H9 (cell line): ENCODE results near the gene IRF6. TPM values are rescaled to one million over a fixed set of nuclear protein-coding genes. Genes with fewer than 3 reads are reported as not detected.

ENCODE experiments used
- DNase-seq: peaks from one replicate; pipeline ENCODE4 v3.0.0-alpha.2; 2017
- H2AFZ ChIP-seq: one replicate; pipeline ENCODE4 v1.6.1; 2013; ENCODE audit warnings: mild to moderate bottlenecking, low read length, control low read depth, moderate library complexity
- H2AK5ac ChIP-seq: 2 replicates; pipeline ENCODE4 v1.6.1; 2013; ENCODE audit warnings: low read length, control low read depth, mixed read lengths; ENCODE audit not compliant: insufficient read length
- H2BK120ac ChIP-seq: one replicate; pipeline ENCODE4 v1.6.1; 2013; ENCODE audit warnings: low read depth, mild to moderate bottlenecking, low read length, control low read depth, inconsistent platforms; ENCODE audit not compliant: poor library complexity, severe bottlenecking
- H2BK12ac ChIP-seq: 2 replicates; pipeline ENCODE4 v1.6.1; 2013; ENCODE audit warnings: low read length, control low read depth, mixed read lengths, low read depth; ENCODE audit not compliant: insufficient read length
- H2BK15ac ChIP-seq: 2 replicates; pipeline ENCODE4 v1.6.1; 2013; ENCODE audit warnings: low read depth, low read length, control low read depth
- H2BK20ac ChIP-seq: one replicate; pipeline ENCODE4 v1.6.1; 2013; ENCODE audit warnings: low read depth, mild to moderate bottlenecking, low read length, control low read depth, inconsistent platforms; ENCODE audit not compliant: poor library complexity, severe bottlenecking
- H2BK5ac ChIP-seq: 2 replicates; pipeline ENCODE4 v1.6.1; 2013; ENCODE audit warnings: low read length, control low read depth, mixed read lengths; ENCODE audit not compliant: insufficient read length
- H3K14ac ChIP-seq: 2 replicates; pipeline ENCODE4 v1.6.1; 2013; ENCODE audit warnings: low read length, control low read depth; ENCODE audit not compliant: insufficient read depth
- H3K18ac ChIP-seq: 2 replicates; pipeline ENCODE4 v1.6.1; 2013; ENCODE audit warnings: low read depth, mild to moderate bottlenecking, mixed read lengths, low read length, control low read depth; ENCODE audit not compliant: insufficient read length
- H3K23ac ChIP-seq: 2 replicates; pipeline ENCODE4 v1.6.1; 2013; ENCODE audit warnings: low read length, control low read depth, mixed read lengths, low read depth; ENCODE audit not compliant: insufficient read length
- H3K23me2 ChIP-seq: 2 replicates; pipeline ENCODE4 v1.6.1; 2013; ENCODE audit warnings: low read depth, mild to moderate bottlenecking, mixed read lengths, low read length, control low read depth; ENCODE audit not compliant: insufficient read length, poor library complexity, severe bottlenecking
- H3K27ac ChIP-seq: 2 replicates; pipeline ENCODE4 v1.5.1; 2013; ENCODE audit warnings: low read length, control low read depth, mixed read lengths, low read depth; ENCODE audit not compliant: insufficient read length
- H3K27me3 ChIP-seq: 2 replicates; pipeline ENCODE4 v1.6.1; 2013; ENCODE audit warnings: low read length, control low read depth, inconsistent platforms; ENCODE audit not compliant: insufficient read depth
- H3K4ac ChIP-seq: 2 replicates; pipeline ENCODE4 v1.6.1; 2013; ENCODE audit warnings: low read depth, mild to moderate bottlenecking, control low read depth, inconsistent platforms, low read length, moderate library complexity
- H3K4me1 ChIP-seq: 2 replicates; pipeline ENCODE4 v1.6.1; 2013; ENCODE audit warnings: low read length, control low read depth, inconsistent platforms; ENCODE audit not compliant: insufficient read depth
- H3K4me2 ChIP-seq: 2 replicates; pipeline ENCODE4 v1.6.1; 2013; ENCODE audit warnings: low read length, control low read depth, mixed read lengths; ENCODE audit not compliant: insufficient read length, insufficient read depth
- H3K56ac ChIP-seq: 2 replicates; pipeline ENCODE4 v1.6.1; 2013; ENCODE audit warnings: low read depth, mild to moderate bottlenecking, mixed read lengths, low read length, control low read depth; ENCODE audit not compliant: insufficient read length
- H3K79me1 ChIP-seq: 2 replicates; pipeline ENCODE4 v1.6.1; 2013; ENCODE audit warnings: low read depth, mild to moderate bottlenecking, moderate library complexity, low read length, control low read depth, inconsistent platforms; ENCODE audit not compliant: insufficient read depth, poor library complexity, severe bottlenecking
- H3K79me2 ChIP-seq: 2 replicates; pipeline ENCODE4 v1.6.1; 2013; ENCODE audit warnings: low read length, control low read depth, inconsistent platforms; ENCODE audit not compliant: insufficient read depth
- H3K9ac ChIP-seq: 2 replicates; pipeline ENCODE4 v1.6.1; 2013; ENCODE audit warnings: low read length, control low read depth, mixed read lengths; ENCODE audit not compliant: insufficient read length; ENCODE audit errors: extremely low read depth
- H3K9me3 ChIP-seq: one replicate; pipeline ENCODE4 v1.6.1; 2013; ENCODE audit warnings: low read depth, low read length, inconsistent platforms; ENCODE audit not compliant: control insufficient read depth
- H3T11ph ChIP-seq: one replicate; pipeline ENCODE4 v1.6.1; 2013; ENCODE audit warnings: mild to moderate bottlenecking, low read length, control low read depth, inconsistent platforms
- H4K20me1 ChIP-seq: one replicate; pipeline ENCODE4 v1.6.1; 2013; ENCODE audit not compliant: control insufficient read depth, insufficient read length, insufficient read depth
- H4K5ac ChIP-seq: 2 replicates; pipeline ENCODE4 v1.6.1; 2013; ENCODE audit warnings: low read depth, mild to moderate bottlenecking, mixed read lengths, low read length, control low read depth; ENCODE audit not compliant: insufficient read length
- H4K8ac ChIP-seq: replicated peaks from 2 replicates; pipeline ENCODE4 v1.6.1; 2013; ENCODE audit warnings: low read length, control low read depth, mixed read lengths, low read depth; ENCODE audit not compliant: insufficient read length
- H4K91ac ChIP-seq: 2 replicates; pipeline ENCODE4 v1.6.1; 2013; ENCODE audit warnings: low read depth, mild to moderate bottlenecking, moderate library complexity, mixed read lengths, low read length, control low read depth; ENCODE audit not compliant: insufficient read length
- H3K27ac Mint-ChIP-seq, 3 experiments: 2 replicates in 2 of 3; 3 replicates in 1 of 3; pipeline ENCODE4 v1.8.0; 2020 to 2021; ENCODE audit warnings: mixed read lengths in 3 of 3, mild to moderate bottlenecking in 1 of 3, moderate library complexity in 1 of 3
- H3K27me3 Mint-ChIP-seq: 2 replicates; pipeline ENCODE4 v1.8.0; 2021; ENCODE audit warnings: low read depth, mild to moderate bottlenecking, moderate library complexity, mixed read lengths
- H3K36me3 Mint-ChIP-seq, 3 experiments: 2 replicates in 2 of 3; 3 replicates in 1 of 3; pipeline ENCODE4 v1.8.0; 2020 to 2021; ENCODE audit warnings: low read depth in 3 of 3, mixed read lengths in 3 of 3; ENCODE audit not compliant: insufficient read depth in 1 of 3
- H3K4me1 Mint-ChIP-seq, 2 experiments: 2 replicates each; pipeline ENCODE4 v1.8.0; 2020; ENCODE audit warnings: mixed read lengths in 2 of 2
- H3K4me3 Mint-ChIP-seq, 2 experiments: 2 replicates in 1 of 2; 3 replicates in 1 of 2; pipeline ENCODE4 v1.8.0; 2020 to 2021; ENCODE audit warnings: mild to moderate bottlenecking in 2 of 2, mixed read lengths in 2 of 2, moderate library complexity in 1 of 2
- H3K9me3 Mint-ChIP-seq, 2 experiments: 2 replicates in 1 of 2; 3 replicates in 1 of 2; pipeline ENCODE4 v1.8.0; 2020; ENCODE audit warnings: mild to moderate bottlenecking in 2 of 2, mixed read lengths in 2 of 2, moderate library complexity in 1 of 2
- WGBS: extraction: QIAGEN DNeasy Blood & Tissue Kit; methylation state at CpG from one replicate; pipeline ENCODE4 v1.1.7; 2013; ENCODE audit warnings: missing lambda C conversion rate, low lambda C conversion rate, mixed read lengths; ENCODE audit not compliant: insufficient read length; ENCODE audit errors: extremely low coverage; 5-methylcytosine and 5-hydroxymethylcytosine counted together
- total RNA-seq: library from RNA; stranded (reverse); gene quantifications from 2 replicates; pipeline ENCODE4 v1.2.1, GENCODE V29; 2021
- TF ChIP-seq, protein P1 (sequence below): fragments of 200-600 bp; sonication (generic); conservative IDR thresholded peaks from 3 replicates; pipeline ENCODE4 v1.8.0; 2021; ENCODE audit warnings: antibody characterized with exemption, mild to moderate bottlenecking

IRF6 gene
- total RNA-seq, 1 experiment from 2014 or later: 7.1 TPM

DNA sequence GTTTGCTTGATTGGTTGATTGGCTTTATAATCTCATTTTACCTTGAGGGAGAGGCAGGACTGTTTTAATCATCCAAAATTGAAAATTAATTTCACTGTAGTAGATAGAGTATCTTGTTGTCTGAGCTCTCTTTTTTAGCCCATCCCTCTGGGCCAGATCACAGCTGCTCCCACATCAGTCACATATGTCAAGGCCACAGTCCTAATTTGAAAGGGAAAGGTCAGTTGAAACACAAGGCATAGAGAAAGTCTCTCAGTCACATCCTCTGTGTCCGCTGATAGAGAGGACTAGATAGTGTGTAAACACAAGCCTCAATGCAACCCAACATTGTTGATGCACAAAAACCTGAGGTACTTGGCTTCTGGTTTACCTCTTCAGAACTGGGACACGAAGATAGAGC lies 28.4 kb downstream of the IRF6 start:
- peaks cover 0 to 2% (median 0%) of the 10 kb centered on the region in 3 experiments; a peak in 2 of 7 replicates for H3K36me3 Mint-ChIP-seq
- Histone ChIP-seq H3K9me3 (no peaks in the 10 kb centered on the region), H3K23ac (no peak overlapping the region), H2AFZ (no peak overlapping the region), H3K9ac (no peak overlapping the region), H3K4me1 (no peaks in the 10 kb centered on the region), H3T11ph (no peak overlapping the region), H3K4ac (no peak overlapping the region), H4K8ac (no peak overlapping the region), H2BK5ac (no peak overlapping the region), H4K5ac (no peak overlapping the region), H3K79me1 (no peaks in the 10 kb centered on the region), H3K27me3 (no peaks in the 10 kb centered on the region), H2AK5ac (no peak overlapping the region), H3K56ac (no peak overlapping the region), H3K79me2 (no peaks in the 10 kb centered on the region), H4K91ac (no peak overlapping the region), H3K4me2 (no peak overlapping the region), H2BK15ac (no peak overlapping the region), H3K23me2 (no peaks in the 10 kb centered on the region), H2BK120ac (no peak overlapping the region), H3K18ac (no peak overlapping the region), H2BK20ac (no peak overlapping the region), H2BK12ac (no peak overlapping the region), H3K14ac (no peak overlapping the region), H3K27ac (no peak overlapping the region), H4K20me1 (no peaks in the 10 kb centered on the region)
- H3K4me3 Mint-ChIP-seq: no peak overlapping the region
- DNase-seq: no peak
- H3K4me1 Mint-ChIP-seq: no peaks in the 10 kb centered on the region
- TF ChIP-seq, protein P1, sequence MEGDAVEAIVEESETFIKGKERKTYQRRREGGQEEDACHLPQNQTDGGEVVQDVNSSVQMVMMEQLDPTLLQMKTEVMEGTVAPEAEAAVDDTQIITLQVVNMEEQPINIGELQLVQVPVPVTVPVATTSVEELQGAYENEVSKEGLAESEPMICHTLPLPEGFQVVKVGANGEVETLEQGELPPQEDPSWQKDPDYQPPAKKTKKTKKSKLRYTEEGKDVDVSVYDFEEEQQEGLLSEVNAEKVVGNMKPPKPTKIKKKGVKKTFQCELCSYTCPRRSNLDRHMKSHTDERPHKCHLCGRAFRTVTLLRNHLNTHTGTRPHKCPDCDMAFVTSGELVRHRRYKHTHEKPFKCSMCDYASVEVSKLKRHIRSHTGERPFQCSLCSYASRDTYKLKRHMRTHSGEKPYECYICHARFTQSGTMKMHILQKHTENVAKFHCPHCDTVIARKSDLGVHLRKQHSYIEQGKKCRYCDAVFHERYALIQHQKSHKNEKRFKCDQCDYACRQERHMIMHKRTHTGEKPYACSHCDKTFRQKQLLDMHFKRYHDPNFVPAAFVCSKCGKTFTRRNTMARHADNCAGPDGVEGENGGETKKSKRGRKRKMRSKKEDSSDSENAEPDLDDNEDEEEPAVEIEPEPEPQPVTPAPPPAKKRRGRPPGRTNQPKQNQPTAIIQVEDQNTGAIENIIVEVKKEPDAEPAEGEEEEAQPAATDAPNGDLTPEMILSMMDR: no peak
- H3K27ac Mint-ChIP-seq: no peak overlapping the region
- WGBS: no CpG with 5 or more reads among the region's 2 CpGs
- H3K9me3 Mint-ChIP-seq: no peaks in the 10 kb centered on the region
- H3K27me3 Mint-ChIP-seq: peaks cover 5% of the 10 kb centered on the region; the same call in 1 of the 2 replicates
